Activated CD4-positive, CD25-positive, alpha-beta regulatory T cell treated with anti-CD3 and anti-CD28 coated beads, Interleukin-2, amount 50 U/mL, for 24 hours (primary cell): Measurements from ENCODE around the gene LY9.
A peak's percentile ranks its signal among the peaks of the same experiment; 100 is the strongest.

Experiments
- ATAC-seq, 2 donors: fragments of 150-1000 bp; cut with Tn5 transposase; one replicate each; pipeline ENCODE4 v1.10.0; 2021; ENCODE audit warnings: mild to moderate bottlenecking in 1 of 2, moderate library complexity in 1 of 2

LY9 gene

DNA sequence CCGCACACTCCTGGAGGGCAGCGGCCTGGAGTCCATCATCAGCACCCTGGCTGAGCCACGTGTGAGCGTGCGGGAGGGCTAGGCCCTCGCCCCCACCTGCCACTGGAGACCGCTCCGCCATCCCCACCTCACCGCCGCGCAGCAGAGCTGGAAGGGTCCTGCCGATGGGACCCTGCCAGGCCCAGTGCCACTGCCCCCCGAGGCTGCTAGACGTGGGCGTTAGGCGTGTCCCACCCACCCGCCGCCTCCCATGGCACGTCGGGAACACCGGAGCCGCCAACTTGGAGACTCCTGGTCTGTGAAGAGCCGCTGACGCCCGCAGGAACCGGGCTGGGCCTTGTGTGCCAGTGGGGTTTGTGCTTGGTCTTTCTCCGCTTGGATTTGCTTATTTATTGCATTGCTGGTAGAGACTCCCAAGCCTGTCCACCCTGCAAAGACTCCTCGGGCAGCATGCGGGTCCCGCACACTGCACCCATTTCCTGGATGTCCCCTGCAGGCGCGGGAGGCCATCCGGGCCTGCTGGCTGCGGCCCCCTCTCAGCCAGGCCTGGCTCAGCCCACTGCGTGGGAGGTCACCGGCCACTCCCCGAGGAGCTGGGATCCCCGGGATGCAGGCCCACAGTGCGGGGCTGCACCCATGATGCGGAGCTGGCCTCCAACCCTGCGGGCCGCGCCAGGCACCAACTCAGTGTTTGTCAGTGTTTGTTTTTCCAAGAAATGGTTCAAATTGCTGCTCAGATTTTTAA lies 6.0 kb downstream of the LY9 start:
- no peak for ATAC-seq

DNA sequence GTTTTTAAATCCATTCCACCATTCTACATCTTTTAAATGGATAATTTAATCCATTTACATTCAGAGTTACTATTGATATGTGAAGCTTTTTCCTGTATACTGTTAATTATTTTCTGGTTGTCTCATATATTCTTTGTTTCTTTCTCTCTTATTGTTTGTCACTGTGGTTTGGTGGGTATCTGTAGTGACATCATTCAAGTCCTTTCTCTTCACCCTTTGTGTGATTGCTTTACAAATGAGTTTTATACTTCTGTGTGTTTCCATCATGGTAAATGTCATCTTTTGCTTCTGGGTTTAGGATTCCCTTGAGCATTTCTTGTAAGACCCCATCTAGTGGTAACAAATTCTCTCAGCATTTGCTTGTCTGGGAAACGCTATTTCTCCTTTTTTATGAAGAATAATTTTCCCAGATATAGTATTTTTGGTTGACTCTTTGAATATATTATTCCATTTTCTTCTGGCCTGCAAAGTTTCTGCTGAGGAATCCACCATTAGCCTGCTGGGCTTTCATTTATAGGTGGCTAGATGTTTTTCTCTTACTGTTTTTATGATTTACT lies 10.2 kb downstream of the LY9 start:
- ATAC-seq = peak; percentile 62 to 67

- ATAC-seq = no peak
Measured at GRCh38 chr1:160806784-160807183, 10.8 kb downstream of the LY9 start.

DNA sequence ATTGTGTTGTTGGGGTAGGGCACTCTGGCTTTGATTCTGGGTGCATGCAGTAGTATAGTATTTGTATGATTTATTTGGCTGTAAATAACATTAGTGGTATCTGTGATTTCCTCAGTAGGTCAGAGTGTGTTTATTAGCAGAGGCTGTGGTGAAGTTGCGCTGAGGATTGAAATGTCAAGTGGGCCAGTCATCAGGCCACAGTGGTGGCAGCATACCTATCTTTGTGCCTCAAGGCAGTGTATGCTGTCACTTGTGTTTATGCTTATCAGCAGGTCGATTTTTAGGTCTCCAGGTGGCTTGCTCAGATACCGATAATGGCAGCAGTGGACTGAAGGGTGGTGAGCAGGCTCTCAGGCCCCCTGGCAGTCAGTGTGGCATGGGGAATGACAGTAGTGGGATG lies 11.3 kb downstream of the LY9 start:
- peak; percentile 64 to 74 for ATAC-seq

- no peak for ATAC-seq
Measured at GRCh38 chr1:160807738-160808137, 11.8 kb downstream of the LY9 start.

- ATAC-seq = no peak
Measured at GRCh38 chr1:160808289-160808688, 12.3 kb downstream of the LY9 start.

DNA sequence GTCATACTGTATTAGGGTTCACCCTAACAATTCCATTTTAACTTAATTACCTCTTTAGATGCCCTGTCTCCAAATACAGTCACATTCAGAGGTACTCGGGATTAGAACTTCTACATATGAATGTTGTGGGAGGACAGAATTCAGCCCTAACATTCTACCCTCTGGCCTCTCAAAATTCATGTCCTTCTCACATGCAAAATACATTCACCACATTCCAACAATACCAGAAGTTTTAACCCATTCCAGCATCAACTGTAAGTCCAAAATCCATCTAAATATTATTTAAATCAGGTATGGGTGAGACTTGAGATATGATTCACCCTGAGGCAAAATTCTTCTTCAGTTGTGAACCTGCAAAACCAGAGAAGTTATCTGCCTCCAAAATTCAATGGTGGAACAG lies 14.5 kb downstream of the LY9 start:
- ATAC-seq = no peak

DNA sequence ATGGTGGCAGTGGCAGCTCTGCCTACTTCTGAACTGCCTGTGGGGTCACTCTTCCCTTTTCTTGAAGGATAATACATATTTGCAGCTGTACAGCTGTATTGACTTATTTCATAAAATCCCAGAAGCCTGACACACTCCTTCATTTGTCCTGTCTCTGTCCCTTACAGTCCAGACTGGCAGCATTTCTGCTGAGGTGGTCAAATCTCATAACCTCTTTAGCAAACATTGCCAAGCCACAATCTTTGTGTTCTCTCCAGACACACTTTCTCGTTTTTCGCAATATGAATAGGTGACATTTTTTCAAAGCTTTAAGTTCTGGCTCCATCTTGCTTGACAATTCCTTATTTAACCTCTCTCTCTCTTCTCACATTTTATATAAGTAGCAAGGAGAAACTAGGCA lies 15.2 kb downstream of the LY9 start:
- no peak for ATAC-seq

DNA sequence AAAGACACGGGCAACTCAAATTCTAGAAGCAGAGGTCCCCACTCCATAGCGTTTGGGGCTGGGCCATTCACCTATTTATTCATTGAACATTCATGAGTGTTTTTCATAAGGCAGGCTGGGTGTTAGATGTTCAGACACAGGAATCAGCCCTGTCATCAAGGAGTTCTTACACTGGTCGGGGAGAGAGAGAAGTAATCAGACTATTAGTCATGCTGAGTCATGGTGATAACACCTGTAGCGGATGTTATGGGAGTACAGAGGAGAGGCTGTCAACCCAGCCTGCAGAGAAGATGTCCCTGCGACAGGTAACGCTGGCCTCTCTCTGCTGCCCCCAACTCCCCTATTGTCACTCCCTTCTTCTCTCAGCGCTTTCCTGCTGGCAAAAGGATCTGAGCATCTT lies 17.2 kb downstream of the LY9 start:
- peak; percentile 100 for ATAC-seq

DNA sequence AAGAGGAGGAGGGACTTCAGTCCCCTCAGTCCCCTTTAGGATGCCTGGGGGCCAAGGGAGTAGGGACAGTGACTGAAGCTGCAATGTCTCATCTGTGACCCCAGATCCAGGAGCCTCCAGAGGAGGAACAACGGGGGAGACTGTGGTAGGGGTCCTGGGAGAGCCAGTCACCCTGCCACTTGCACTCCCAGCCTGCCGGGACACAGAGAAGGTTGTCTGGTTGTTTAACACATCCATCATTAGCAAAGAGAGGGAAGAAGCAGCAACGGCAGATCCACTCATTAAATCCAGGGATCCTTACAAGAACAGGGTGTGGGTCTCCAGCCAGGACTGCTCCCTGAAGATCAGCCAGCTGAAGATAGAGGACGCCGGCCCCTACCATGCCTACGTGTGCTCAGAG lies 18.3 kb downstream of the LY9 start:
- no peak for ATAC-seq

DNA sequence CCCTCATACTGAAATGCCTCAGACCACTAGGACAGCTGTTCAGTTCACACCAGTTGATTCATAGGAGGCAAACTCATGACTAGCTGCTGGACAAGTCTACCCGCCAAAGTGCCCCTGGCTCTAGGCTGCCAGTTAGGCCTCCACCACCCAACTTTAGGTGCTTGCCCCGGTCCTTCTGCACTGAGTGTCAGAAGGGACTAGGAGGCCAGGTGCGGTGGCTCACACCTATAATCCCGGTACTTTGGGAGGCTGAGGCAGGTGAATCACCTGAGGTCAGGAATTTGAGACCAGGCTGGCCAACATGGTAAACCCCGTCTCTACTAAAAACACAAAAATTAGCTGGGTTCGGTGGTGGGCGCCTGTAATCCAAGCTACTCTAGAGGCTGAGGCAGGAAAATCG lies 18.9 kb downstream of the LY9 start:
- no peak for ATAC-seq

DNA sequence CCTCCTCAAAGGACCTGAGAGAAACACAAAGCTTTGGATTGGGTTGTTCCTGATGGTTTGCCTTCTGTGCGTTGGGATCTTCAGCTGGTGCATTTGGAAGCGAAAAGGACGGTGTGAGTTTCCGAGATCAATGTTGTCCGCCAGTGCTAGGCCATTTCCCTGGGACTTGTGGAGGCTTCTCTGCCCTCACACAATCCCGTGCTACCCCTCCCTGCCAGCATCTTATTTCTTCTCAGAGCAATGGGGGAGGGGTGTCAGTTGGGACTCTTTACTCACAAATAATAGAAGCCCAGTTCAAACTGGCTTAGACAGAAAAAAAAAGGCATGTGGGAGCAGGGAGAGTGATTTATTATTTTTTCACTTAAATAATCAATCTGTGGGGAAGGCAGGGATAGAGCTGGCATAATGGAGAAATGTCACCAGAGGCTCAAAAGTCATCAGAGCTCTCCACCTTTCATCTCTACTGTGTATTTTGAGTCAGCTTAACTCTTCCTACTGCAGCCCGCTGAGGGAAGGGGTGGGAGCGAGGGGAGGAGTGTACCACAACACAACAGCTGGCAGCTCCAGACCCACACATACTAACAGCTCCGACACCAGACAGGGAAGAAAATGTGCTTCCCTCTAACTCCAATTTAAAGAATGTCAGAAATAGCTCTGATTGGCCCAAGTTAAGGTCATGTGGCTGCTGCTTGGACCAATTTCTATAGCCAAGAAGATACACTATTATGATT lies 22.4 kb downstream of the LY9 start:
- no peak for ATAC-seq

- ATAC-seq = no peak
Measured at GRCh38 chr1:160819186-160819585, 23.2 kb downstream of the LY9 start.

GRCh38 chr1:160821627-160822026 lies 25.7 kb downstream of the LY9 start:
- ATAC-seq = no peak

- no peak for ATAC-seq
Measured at GRCh38 chr1:160823296-160823695, 27.3 kb downstream of the LY9 start.

- no peak for ATAC-seq
Measured at GRCh38 chr1:160826546-160826945, 30.6 kb downstream of the LY9 start.

- ATAC-seq = no peak
Measured at GRCh38 chr1:160827418-160827817, 31.4 kb downstream of the LY9 start.

- ATAC-seq = no peak
Measured at GRCh38 chr1:160829766-160830165, 33.8 kb downstream of the LY9 start.

- ATAC-seq = peak; percentile 76 to 86
Measured at GRCh38 chr1:160830321-160831153, 34.6 kb downstream of the LY9 start.

DNA sequence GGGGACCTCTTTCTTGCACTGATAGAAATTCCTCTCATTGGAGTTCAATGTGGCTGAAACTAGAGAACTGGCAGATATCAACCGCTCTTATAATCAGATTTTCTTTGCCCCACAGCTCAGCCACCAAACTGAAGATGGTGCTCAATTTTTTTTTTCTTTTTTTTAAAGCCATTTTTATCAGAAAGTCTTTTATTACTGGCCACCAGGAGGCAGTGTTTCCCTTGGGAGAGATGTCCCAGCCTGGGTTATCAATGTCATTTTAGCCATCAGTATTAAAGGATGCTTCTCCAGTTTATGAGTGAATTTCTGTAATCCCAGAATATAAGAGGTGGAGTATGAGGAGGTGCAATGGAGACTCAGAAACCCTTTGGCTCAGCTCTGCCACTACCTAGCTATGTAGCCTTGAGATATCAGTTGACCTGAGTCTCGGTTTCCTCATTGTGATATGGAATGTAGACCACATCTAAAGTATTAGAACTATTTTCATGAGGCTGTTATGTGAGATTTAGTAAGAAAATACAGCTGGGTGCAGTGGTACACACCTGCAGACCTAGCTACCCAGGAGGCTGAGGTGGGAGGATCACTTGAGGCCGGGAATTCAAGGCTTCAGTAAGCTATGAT lies 39.1 kb downstream of the LY9 start:
- no peak for ATAC-seq

- ATAC-seq = no peak
Measured at GRCh38 chr1:160835751-160836150, 39.8 kb downstream of the LY9 start.

- no peak for ATAC-seq
Measured at GRCh38 chr1:160836561-160836960, 40.6 kb downstream of the LY9 start.
